ENCODE data around the gene STYXL2.

DNA sequence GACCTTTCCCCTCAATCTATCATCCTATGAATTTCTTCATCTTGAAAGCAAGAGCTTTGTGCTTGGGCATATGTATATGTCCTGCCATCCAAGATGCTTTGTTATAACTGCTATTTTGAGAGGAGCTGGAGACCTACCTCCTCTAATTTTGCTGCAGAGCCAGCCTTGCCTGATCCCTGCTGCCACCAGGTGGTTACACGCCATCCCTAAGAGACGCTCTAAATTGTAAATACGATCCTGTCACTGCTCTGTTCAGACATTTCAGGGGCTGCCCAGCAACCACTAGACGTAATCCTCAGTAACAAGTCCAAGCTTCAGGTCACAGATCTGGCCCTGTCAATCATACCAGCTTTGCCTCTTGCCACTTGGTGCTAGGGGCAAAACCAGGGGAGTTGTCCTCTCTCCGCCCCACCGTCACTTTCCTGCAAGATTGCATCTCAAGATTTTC lies 36.6 kb upstream of the STYXL2 start:
- TF ChIP-seq, protein P1, sequence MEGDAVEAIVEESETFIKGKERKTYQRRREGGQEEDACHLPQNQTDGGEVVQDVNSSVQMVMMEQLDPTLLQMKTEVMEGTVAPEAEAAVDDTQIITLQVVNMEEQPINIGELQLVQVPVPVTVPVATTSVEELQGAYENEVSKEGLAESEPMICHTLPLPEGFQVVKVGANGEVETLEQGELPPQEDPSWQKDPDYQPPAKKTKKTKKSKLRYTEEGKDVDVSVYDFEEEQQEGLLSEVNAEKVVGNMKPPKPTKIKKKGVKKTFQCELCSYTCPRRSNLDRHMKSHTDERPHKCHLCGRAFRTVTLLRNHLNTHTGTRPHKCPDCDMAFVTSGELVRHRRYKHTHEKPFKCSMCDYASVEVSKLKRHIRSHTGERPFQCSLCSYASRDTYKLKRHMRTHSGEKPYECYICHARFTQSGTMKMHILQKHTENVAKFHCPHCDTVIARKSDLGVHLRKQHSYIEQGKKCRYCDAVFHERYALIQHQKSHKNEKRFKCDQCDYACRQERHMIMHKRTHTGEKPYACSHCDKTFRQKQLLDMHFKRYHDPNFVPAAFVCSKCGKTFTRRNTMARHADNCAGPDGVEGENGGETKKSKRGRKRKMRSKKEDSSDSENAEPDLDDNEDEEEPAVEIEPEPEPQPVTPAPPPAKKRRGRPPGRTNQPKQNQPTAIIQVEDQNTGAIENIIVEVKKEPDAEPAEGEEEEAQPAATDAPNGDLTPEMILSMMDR (conservative IDR thresholded peaks at IDR 0.05; ENCODE audit: low read depth in 2 of 2) = peak; percentile 66 to 93
- TF ChIP-seq POLR2AphosphoS5 (IDR thresholded peaks at IDR 0.05; ENCODE audit: low read depth) = no peak
- no peak for TF ChIP-seq REST (IDR thresholded peaks at IDR 0.05; ENCODE audit: unreplicated experiment)
- no peak for TF ChIP-seq CREB1 (CRISPR knock-in tag; IDR thresholded peaks at IDR 0.05; ENCODE audit: low read depth)
- TF ChIP-seq EZH2 (IDR thresholded peaks at IDR 0.05; ENCODE audit: low read depth, unreplicated experiment) = no peak
